Gastrocnemius medialis (tissue), 4 donors: ENCODE measurements around the gene GKN2. TPM values are rescaled to one million over a fixed set of nuclear protein-coding genes. Genes with fewer than 3 reads are reported as not detected.

ENCODE experiments used
- ATAC-seq, 2 donors: fragments of 150-250 bp; one replicate each; pipeline ENCODE4 v1.9.1; 2016
- DNase-seq, 2 donors: peaks; one replicate each; pipeline ENCODE4 v3.0.0-alpha.2; 2019
- H3K27ac ChIP-seq, 4 donors: fragments of 200-600 bp; sonication (generic); 1 replicate in 1 of 4; 2 replicates in 3 of 4; pipeline ENCODE4 v1.5.1; 2016 to 2018; ENCODE audit warnings: mild to moderate bottlenecking in 2 of 4, moderate library complexity in 1 of 4
- H3K27me3 ChIP-seq, 3 donors: fragments of 200-600 bp; sonication (generic) in 2 of 3; 1 replicate in 1 of 3; 2 replicates in 2 of 3; pipeline versions ENCODE4 v1.5.1 to v1.6.0; 2016 to 2019; ENCODE audit warnings: mild to moderate bottlenecking in 1 of 3, moderate library complexity in 1 of 3
- H3K36me3 ChIP-seq, 2 donors: fragments of 200-600 bp; sonication (generic) in 1 of 2; one replicate each; pipeline ENCODE4 v1.5.1; 2017 to 2018
- H3K4me1 ChIP-seq, 2 donors: fragments of 200-600 bp; sonication (generic) in 1 of 2; one replicate each; pipeline ENCODE4 v1.5.1; 2016 to 2017; ENCODE audit warnings: mild to moderate bottlenecking in 2 of 2
- H3K4me3 ChIP-seq, 4 donors: fragments of 200-600 bp; sonication (generic) in 3 of 4; 1 replicate in 1 of 4; 2 replicates in 3 of 4; pipeline ENCODE4 v1.5.1; 2016 to 2019; ENCODE audit warnings: mild to moderate bottlenecking in 2 of 4
- H3K9me3 ChIP-seq, 3 donors: fragments of 200-600 bp; sonication (generic) in 2 of 3; 1 replicate in 1 of 3; 2 replicates in 2 of 3; pipeline ENCODE4 v1.5.1; 2016 to 2019
- CTCF ChIP-seq, 5 experiments: fragments of 450-650 bp in 3 of 5; fragments of 200-600 bp in 2 of 5; sonication (generic) in 2 of 5; IDR thresholded peaks in 4 of 5; conservative IDR thresholded peaks in 1 of 5; 1 replicate in 4 of 5; 2 replicates in 1 of 5; pipeline ENCODE4 v1.5.1; 2016 to 2019; ENCODE audit warnings: antibody characterized with exemption in 5 of 5, mild to moderate bottlenecking in 3 of 5, moderate library complexity in 3 of 5
- POLR2A ChIP-seq, 2 donors: fragments of 450-650 bp; IDR thresholded peaks; one replicate each; pipeline ENCODE4 v1.6.1; 2017; ENCODE audit warnings: antibody characterized with exemption in 2 of 2, mild to moderate bottlenecking in 2 of 2, moderate library complexity in 2 of 2
- in situ Hi-C, 4 donors: fragments of 200-750 bp; cut with MboI; loops; one replicate each; pipeline versions ENCODE4 v1.15.0 to v1.8.0; 2017; ENCODE audit warnings: low sequenced_read_pairs in 4 of 4
- intact Hi-C: fragments of 100-400 bp; cut with DNase I; formaldehyde crosslinking; loops from one replicate; pipeline ENCODE4 v1.15.1; 2023; ENCODE audit warnings: low total_unique reads
- total RNA-seq, 4 donors: library from RNA; depleted of rRNA; stranded (reverse); fragments of >200 nt; gene quantifications; one replicate each; pipeline versions ENCODE4 v1.1.0 to v1.2.3, GENCODE V29; 2016

Gene GKN2
- total RNA-seq, 4 donors from 2014 or later = not detected

DNA sequence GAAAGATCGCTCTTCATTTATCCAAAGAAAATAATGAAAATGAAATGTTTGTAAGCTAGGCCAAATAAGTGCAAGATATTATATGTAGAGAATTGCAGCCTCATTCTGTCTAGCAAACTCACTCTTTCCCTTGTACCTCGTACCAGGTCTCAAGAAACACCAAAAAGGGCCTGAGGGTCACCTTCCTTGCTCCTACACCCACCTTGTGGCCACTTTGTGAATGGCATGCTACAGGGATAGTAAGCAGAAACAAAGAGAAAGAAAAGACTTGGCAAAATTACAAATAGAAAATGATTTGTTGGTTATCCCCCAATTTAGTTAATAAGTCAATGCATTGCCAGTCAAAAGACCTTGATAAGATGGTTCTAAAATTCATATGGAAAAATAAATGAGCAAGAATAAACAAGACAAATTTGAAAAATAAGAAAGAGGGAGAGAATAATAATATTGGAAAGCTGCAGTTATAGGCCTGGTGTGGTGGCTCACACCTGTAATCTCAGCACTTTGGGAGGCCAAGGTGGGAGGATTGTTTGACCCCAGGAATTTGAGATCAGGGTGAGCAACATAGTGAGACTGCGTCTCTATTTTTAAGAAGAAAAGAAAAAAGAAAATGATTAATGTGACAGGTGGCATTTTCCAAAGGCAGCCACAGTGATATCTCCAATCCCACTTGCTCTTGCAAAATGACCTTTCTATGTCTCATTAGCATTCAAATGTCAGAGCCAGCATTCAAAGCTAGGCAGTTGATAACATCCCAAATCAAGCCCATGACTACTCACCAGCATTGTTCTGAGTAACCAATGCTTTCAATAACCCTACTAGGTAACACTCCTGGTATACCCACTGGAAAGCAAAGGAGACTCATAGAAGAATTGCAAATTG lies 42.7 kb downstream of the GKN2 start:
- intact Hi-C loops = loop anchor here (5.0 to 10.0 kb wide), 2 partner anchors 75 to 158 kb away; no protein-coding TSS in a partner anchor
- in situ Hi-C loops = loop anchor here in 2 of 4 donors (10.0 to 25.0 kb wide), 3 partner anchors 173 to 425 kb away; partner anchors contain the start of gene ARHGAP25 (in 1 of the 2)
- DNase-seq = peak in 1 of 2 donors; percentile 24
- Histone ChIP-seq H3K9me3 (no peaks in the 10 kb centered on the region), H3K4me3 (no peak overlapping the region), H3K36me3 (no peaks in the 10 kb centered on the region), H3K27ac (no peak overlapping the region), H3K27me3 (no peaks in the 10 kb centered on the region), H3K4me1 (peaks cover 8 to 10% of the 10 kb centered on the region in 2 donors)
- no peak for ATAC-seq
- TF ChIP-seq CTCF (IDR thresholded peaks at IDR 0.05 in 4 of 5, conservative IDR thresholded peaks at IDR 0.05 in 1 of 5) (peak; percentile 43 to 73 (median 59)), POLR2A (IDR thresholded peaks at IDR 0.05) (no peak)

- DNase-seq = peak in 1 of 2 donors; percentile 61
- Histone ChIP-seq H3K4me1 (peaks cover 8 to 10% of the 10 kb centered on the region in 2 donors), H3K9me3 (no peaks in the 10 kb centered on the region), H3K27me3 (no peaks in the 10 kb centered on the region), H3K27ac (peak overlapping the region in 1 of 4 donors; percentile 24), H3K36me3 (no peaks in the 10 kb centered on the region), H3K4me3 (no peak overlapping the region)
- no peak for TF ChIP-seq POLR2A (IDR thresholded peaks at IDR 0.05)
- TF ChIP-seq CTCF (IDR thresholded peaks at IDR 0.05 in 4 of 5, conservative IDR thresholded peaks at IDR 0.05 in 1 of 5) = no peak
- ATAC-seq = peak; percentile 50 to 72
- intact Hi-C loops = loop anchor here (5.0 to 10.0 kb wide), 2 partner anchors 74 to 156 kb away; no protein-coding TSS in a partner anchor
- in situ Hi-C loops = loop anchor here in 1 of 4 donors (25.0 kb wide), 2 partner anchors 171 to 421 kb away; partner anchors contain the start of gene ARHGAP25
Observed at GRCh38 chr2:68908392-68908970, 44.2 kb downstream of the GKN2 start.

GRCh38 chr2:68907920-68908253 lies 44.8 kb downstream of the GKN2 start:
- in situ Hi-C loops = loop anchor here in 1 of 4 donors (25.0 kb wide), 2 partner anchors 171 to 421 kb away; partner anchors contain the start of gene ARHGAP25
- no peak for ATAC-seq

More at GRCh38 chr2:68907920-68908253, 44.8 kb downstream of the GKN2 start:
- H3K27ac ChIP-seq = no peak overlapping the region
- no peak overlapping the region for H3K4me3 ChIP-seq
- H3K9me3 ChIP-seq = no peaks in the 10 kb centered on the region
- TF ChIP-seq POLR2A (IDR thresholded peaks at IDR 0.05) (no peak), CTCF (IDR thresholded peaks at IDR 0.05 in 4 of 5, conservative IDR thresholded peaks at IDR 0.05 in 1 of 5) (no peak)
- intact Hi-C loops = loop anchor here (5.0 to 10.0 kb wide), 2 partner anchors 73 to 156 kb away; no protein-coding TSS in a partner anchor
- no peaks in the 10 kb centered on the region for H3K36me3 ChIP-seq
- H3K27me3 ChIP-seq = no peaks in the 10 kb centered on the region
- peaks cover 8 to 10% of the 10 kb centered on the region in 2 donors for H3K4me1 ChIP-seq
- no peak for DNase-seq
